ENCODE data around the gene MOSPD2. TPM values are rescaled to one million over a fixed set of nuclear protein-coding genes. Genes with fewer than 3 reads are reported as not detected.
A peak's percentile ranks its signal among the peaks of the same experiment; 100 is the strongest.

The MOSPD2 gene
- total and polyA plus RNA-seq, 4 donors = 5.5 to 48.9 (median 15.4) TPM

DNA sequence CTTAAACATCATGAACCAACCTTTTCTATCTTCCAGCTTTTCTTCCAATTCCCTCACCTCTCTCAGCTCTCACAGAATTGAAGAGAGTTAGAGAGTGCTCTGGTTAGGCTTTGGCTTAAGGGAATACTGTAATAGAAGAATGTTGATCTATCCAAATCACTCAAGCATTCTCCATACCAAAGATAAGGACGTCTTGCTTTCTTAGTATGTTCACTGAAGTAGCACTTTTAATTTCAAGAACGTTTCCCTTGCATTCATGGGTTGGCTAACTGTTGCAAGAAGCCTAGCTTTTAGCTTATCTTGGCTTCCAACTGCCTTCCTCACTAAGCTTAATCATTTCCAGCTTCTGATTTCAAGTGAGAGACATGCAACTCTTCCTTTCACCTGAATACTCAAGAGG is 43.6 kb upstream of the MOSPD2 start:
- no peak for TF ChIP-seq CTCF (IDR thresholded peaks at IDR 0.05; ENCODE audit: control extremely low read depth, extremely low read depth)
- Histone ChIP-seq H3K4me1 (ENCODE audit: control insufficient read depth in 5 of 5, insufficient read depth in 5 of 5, low read length in 5 of 5) (no peaks in the 10 kb centered on the region), H3K27me3 (ENCODE audit: control insufficient read depth in 3 of 3, insufficient read depth in 3 of 3, low read length in 2 of 3) (peaks cover 0 to under 1% (median 0%) of the 10 kb centered on the region in 3 donors), H3K27ac (ENCODE audit: low read depth in 1 of 2, low read length in 1 of 2) (no peak overlapping the region), H3K9me3 (ENCODE audit: control insufficient read depth in 4 of 4, insufficient read depth in 3 of 4, low read length in 3 of 4) (no peaks in the 10 kb centered on the region), H3K4me3 (no peak overlapping the region), H3K9ac (ENCODE audit: insufficient read depth in 1 of 2, low read length in 2 of 2) (no peak overlapping the region), H3K36me3 (ENCODE audit: control insufficient read depth in 4 of 4, insufficient read depth in 4 of 4, low read length in 4 of 4) (no peaks in the 10 kb centered on the region)
- no peak for ATAC-seq (ENCODE audit: insufficient read depth, low FRiP score)
- peak in 2 of 3 donors; percentile 1 to 38 for DNase-seq
- WGBS, 2 donors = 43 to 84% methylated on average over 2 of the region's 2 CpGs

DNA sequence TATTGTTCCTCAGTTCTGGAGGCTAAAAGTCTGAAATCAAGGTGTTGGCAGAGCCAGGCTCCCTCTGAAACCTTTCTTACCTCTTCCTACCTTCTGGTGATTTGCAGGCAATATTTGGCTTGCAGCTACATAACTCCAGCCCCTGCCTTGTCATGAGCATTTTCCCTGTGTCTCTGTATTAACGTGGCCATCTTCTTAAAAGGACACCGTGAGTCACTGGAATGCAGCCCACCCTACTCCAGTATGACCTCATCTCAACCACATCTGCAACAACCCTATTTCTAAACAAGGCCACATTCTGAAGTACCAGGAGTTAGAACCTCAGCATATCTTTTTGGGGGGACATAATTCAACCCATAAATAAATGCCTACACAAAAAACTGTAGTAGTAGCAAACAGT is 41.1 kb upstream of the MOSPD2 start:
- Histone ChIP-seq H3K36me3 (ENCODE audit: control insufficient read depth in 4 of 4, insufficient read depth in 4 of 4, low read length in 4 of 4) (no peaks in the 10 kb centered on the region), H3K27me3 (ENCODE audit: control insufficient read depth in 3 of 3, insufficient read depth in 3 of 3, low read length in 2 of 3) (peaks cover 0 to 11% (median 0%) of the 10 kb centered on the region in 3 donors), H3K4me3 (no peak overlapping the region), H3K4me1 (ENCODE audit: control insufficient read depth in 5 of 5, insufficient read depth in 5 of 5, low read length in 5 of 5) (no peaks in the 10 kb centered on the region), H3K9me3 (ENCODE audit: control insufficient read depth in 4 of 4, insufficient read depth in 3 of 4, low read length in 3 of 4) (no peaks in the 10 kb centered on the region), H3K9ac (ENCODE audit: insufficient read depth in 1 of 2, low read length in 2 of 2) (no peak overlapping the region), H3K27ac (ENCODE audit: low read depth in 1 of 2, low read length in 1 of 2) (no peak overlapping the region)
- WGBS, 2 donors = 53 to 94% methylated on average over 2 of the region's 2 CpGs
- no peak for ATAC-seq (ENCODE audit: insufficient read depth, low FRiP score)
- DNase-seq = no peak
- TF ChIP-seq CTCF (IDR thresholded peaks at IDR 0.05; ENCODE audit: control extremely low read depth, extremely low read depth) = no peak

DNA sequence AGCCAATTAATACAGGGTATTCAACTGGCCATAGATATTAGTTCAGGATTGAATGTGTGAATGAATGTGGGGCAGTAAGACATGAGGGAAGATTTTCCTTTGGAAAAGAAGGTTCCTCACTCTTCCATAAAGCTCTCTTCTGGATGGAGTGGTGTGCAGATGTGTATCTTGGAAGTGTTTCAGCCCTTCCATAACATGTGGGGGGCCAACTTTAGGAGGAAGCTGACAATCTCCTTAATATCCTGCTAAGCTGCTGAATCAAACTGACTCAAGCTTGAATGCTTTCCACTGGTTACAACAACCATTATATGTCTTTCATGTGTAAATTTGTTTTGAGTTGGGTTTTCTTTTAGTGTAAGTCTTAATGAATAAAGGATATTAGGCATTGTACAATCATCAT is 40.6 kb upstream of the MOSPD2 start:
- Histone ChIP-seq H3K4me3 (no peak overlapping the region), H3K9ac (ENCODE audit: insufficient read depth in 1 of 2, low read length in 2 of 2) (no peak overlapping the region), H3K27me3 (ENCODE audit: control insufficient read depth in 3 of 3, insufficient read depth in 3 of 3, low read length in 2 of 3) (peaks cover 0 to 14% (median 0%) of the 10 kb centered on the region in 3 donors), H3K36me3 (ENCODE audit: control insufficient read depth in 4 of 4, insufficient read depth in 4 of 4, low read length in 4 of 4) (no peaks in the 10 kb centered on the region), H3K27ac (ENCODE audit: low read depth in 1 of 2, low read length in 1 of 2) (no peak overlapping the region), H3K4me1 (ENCODE audit: control insufficient read depth in 5 of 5, insufficient read depth in 5 of 5, low read length in 5 of 5) (no peaks in the 10 kb centered on the region), H3K9me3 (ENCODE audit: control insufficient read depth in 4 of 4, insufficient read depth in 3 of 4, low read length in 3 of 4) (no peaks in the 10 kb centered on the region)
- no peak for DNase-seq
- no peak for ATAC-seq (ENCODE audit: insufficient read depth, low FRiP score)
- TF ChIP-seq CTCF (IDR thresholded peaks at IDR 0.05; ENCODE audit: control extremely low read depth, extremely low read depth) = no peak

GRCh38 chrX:14837155-14837554 is 36.1 kb upstream of the MOSPD2 start:
- Histone ChIP-seq H3K27ac (ENCODE audit: low read depth in 1 of 2, low read length in 1 of 2) (no peak overlapping the region), H3K4me1 (ENCODE audit: control insufficient read depth in 5 of 5, insufficient read depth in 5 of 5, low read length in 5 of 5) (no peaks in the 10 kb centered on the region), H3K4me3 (no peak overlapping the region), H3K9me3 (ENCODE audit: control insufficient read depth in 4 of 4, insufficient read depth in 3 of 4, low read length in 3 of 4) (no peaks in the 10 kb centered on the region), H3K36me3 (ENCODE audit: control insufficient read depth in 4 of 4, insufficient read depth in 4 of 4, low read length in 4 of 4) (no peaks in the 10 kb centered on the region), H3K9ac (ENCODE audit: insufficient read depth in 1 of 2, low read length in 2 of 2) (no peak overlapping the region), H3K27me3 (ENCODE audit: control insufficient read depth in 3 of 3, insufficient read depth in 3 of 3, low read length in 2 of 3) (peaks cover 0 to 25% (median 0%) of the 10 kb centered on the region in 3 donors)
- TF ChIP-seq CTCF (IDR thresholded peaks at IDR 0.05; ENCODE audit: control extremely low read depth, extremely low read depth) = no peak
- 75 to 87% methylated on average over 2 of the region's 2 CpGs for WGBS, 2 donors
- DNase-seq = no peak
- no peak for ATAC-seq (ENCODE audit: insufficient read depth, low FRiP score)

Data from lung (tissue), 12 donors.